Kidney capillary endothelial cell (primary cell): ENCODE measurements around the gene BCL10.

Source experiments
- DNase-seq: peaks from one replicate; pipeline ENCODE4 v3.0.0-alpha.2; 2018; ENCODE audit warnings: low spot score

BCL10 gene

DNA sequence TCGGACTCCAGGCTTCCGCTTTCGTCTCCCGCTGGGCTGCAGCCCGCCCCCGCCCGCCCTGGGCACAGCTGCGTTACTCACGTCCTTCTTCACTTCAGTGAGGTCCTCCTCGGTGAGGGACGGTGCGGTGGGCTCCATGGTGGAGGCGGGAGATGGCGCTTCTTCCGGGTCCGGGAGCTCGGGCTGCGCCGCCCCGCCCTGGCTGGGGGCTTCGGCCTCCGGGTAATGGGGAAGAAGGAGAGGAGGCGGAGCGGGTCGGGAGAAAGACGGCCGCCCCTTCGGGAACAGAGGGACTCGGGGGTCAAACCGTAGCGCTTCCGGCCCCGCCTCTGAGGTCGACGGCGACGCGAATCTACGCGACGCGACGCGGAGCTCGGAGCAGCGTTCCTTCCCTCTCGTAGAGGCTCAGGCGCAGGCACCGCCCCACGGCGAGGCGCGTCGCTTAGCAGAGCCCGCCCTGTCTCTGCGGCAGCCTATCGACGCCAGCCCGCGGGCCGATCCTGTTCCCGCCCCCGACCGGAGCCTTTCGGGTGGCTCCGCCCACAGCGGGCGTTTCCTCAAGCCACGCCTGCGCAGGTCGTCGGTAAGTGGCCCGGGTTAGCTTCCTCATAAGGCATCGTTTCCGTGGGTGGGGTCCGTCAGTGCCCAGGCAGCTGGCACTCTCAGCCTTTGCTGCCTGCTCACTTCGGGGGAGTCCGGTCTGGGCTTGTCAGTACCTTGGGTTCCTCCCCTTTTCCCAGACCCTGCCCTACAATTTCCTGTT is at the start of gene BCL10:
TSS of gene BCL10 (minus strand) at position 418 of the 763 bp plus-strand sequence. CDS start at position 138, 280 bp downstream.
- peak; percentile 96 for DNase-seq

DNA sequence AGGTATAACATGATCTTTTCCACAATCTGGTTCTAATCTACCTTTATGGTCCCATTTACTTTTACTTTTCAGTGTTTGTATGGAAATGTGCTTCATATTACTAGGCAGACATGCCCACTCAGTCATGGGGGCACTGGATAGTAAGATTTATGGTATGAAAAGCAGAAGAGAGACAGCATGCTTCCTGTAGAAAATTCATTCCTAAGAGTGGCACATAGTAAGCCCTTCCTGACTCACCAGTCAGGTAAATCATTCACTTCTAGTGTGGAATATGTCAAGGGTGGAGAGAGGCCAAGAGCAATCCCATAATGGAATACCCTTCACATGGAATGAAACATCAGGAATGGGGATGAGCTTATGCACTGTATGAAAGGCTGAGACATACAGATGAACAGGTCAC is 49.5 kb upstream of the BCL10 start:
- no peak for DNase-seq

DNA sequence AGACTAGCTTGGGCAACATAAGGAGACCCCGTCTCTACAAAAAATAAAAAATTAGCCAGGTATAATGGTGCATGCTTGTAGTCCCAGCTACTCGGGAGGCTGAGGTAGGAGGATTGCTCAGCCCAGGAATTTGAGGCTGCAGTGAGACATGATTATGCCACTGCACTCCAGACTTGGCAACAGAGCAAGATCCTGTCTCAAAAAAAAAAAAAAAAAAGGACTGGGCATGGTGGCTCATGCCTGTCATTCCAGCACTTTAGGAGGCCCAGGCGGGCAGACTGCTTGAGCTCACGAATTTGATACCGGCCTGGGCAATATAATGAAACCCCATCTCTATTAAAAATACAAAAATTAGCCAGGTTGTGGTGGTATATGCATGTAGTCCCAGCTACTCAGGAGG is 47.3 kb upstream of the BCL10 start:
- no peak for DNase-seq

DNA sequence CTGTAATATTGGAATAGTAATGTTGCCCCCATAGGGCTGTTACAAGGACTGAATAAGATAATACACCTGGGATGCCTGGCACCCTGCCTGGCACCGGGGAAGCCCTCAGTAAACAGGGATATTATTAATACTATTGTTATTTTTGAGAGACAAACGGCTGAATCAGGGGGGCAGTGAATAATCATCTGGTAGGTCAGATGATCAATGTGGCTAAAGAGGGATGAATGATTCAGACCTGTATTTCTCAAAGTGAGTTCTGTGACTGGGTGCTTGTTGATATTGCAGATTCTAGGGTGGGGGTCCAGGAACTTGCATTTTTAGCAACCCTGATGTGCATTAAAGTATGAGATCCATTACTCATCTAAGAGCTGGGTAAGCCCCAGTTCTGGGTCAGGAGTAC is 46.2 kb upstream of the BCL10 start:
- DNase-seq, result no peak

DNA sequence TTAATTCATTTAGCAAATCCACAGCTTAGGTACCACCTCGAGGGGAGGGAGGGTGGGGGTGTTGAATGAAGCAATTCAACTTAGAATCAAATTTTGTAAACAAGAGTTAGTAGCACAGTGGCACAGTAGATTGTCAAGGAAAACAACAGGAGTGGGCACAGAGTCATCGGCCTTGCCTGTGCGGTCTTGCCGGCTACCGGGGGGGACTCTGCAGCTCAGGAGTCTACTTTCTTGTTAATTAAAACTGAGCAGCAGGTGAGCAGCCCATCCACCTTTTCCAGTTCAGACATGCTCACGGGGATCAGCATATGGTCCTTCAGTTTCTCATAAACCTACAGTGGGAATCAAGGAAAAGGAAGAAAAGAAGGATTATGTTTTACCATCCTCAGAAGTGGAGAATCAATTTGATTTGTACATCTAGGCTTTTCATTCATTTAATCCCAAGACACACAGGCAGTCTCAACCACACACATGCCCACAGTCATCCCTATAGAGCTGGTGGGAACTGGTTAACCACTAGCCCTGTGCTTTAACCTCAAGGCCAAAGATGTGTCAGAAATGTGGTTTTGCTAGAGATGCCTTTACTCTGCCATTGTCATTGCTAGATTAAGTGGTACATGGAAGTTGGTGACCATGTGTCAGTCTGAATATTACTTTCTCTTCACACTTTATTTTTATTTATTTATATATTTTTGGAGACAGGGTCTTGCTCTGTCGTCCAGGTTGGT is 45.0 kb upstream of the BCL10 start:
- no peak for DNase-seq

DNA sequence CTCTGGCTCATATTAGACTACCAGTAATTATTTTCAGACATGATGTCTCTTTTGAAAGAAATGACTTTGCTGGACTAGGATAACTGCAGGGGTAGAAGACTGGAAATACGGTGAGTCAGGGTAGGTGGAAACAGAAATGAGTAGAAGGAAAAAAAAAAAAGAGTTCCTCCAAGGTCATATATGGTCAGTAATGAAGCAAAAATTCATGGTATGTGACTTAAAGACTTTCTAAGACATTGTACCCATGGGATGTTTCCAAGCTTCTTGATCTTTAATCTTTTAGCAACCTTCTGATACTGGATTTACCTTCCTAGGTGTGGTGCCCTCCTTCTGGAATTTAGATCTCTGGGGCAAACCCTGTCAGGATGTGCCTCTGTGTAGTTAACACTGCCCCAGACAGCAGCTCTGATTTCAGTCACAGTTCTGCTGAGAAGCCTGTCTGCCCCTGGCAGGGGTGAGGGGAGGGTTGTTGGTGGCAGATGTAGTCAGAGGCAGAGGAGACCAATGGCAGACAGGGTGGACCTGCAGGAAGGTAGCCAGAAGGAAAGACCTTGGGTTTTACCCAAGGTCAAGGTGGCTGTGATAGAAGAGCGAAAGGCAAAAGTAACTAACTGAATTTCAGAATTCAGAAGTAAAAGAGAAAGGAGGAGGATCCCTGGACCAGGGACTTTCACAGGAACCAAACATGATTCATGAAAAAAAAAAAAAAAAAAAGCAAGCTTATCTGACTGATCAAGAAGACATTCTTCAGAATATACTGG is 44.1 kb upstream of the BCL10 start:
- peak; percentile 66 for DNase-seq

DNA sequence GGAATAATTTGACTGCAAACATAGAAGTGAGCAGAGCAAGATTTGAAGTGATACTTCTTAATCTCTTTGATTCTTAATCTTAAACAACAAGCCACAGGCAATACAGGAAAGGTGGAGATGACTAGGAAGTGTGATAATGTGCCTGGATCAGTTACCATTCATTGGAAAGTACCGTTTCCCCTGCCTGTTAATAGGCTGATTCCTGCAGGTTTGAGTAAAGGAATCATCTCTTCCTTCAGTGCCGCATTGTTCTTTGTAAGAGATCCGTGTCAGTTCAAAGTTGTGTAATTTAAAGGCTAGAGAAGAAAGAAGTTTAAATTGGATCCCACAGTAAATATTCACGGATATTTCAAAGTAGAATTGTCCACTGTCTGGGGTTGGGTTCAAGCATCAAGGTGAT is 43.5 kb upstream of the BCL10 start:
- DNase-seq, result no peak

DNA sequence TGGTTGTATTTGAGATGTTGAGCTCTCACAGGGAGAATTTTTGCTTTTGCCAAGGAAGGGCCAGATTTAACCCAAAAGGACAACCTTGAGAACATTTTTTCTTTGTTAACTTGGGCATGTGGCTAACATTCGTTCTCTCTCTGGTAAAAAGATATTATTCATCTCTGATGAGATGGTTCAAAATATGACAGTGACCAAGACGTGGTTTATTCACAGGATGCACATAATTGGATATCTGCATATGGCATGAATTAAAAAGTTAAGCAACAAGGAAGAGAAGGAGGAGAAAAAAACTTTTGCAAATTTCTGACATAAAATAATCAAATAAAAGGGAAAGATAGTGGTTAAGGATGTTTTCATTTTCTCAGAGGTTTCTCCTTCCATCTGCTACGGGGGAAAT is 43.1 kb upstream of the BCL10 start:
- DNase-seq, result no peak

DNA sequence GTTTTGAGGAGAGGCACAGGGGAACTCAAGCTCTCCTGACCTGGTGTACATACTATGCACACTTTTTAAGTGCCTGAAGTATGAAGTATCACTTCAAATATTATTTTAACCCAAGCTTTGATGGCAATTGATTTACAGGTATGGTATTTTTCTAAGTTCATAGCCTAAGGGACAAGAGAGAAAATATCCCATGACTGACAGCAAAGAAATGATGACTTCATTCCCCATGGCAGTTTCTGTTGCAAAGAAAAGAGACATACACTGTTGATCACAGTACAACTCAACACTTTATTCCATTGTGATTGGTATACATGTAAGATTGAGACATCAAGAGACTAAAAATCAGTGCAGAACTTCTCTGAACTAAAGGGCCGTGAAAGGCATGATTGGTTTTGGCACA is 41.8 kb upstream of the BCL10 start:
- no peak for DNase-seq

DNA sequence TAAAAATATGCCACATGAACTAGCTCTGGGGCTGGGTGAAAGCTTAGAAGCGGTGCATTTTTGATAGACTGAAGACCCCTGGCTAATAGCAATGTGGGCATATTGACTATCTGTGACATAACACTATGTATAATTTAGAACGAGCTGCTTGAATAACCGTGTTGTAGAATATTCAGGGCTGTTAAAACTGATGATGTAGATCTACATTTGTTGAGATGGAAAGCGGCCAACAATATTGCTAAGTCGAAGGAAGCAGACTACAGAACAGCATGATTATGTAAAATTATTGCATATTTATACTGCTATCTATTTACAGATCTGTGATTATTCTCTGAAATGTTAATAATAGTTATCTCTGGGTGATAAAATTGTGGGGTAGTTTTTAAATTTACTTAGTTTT is 41.1 kb upstream of the BCL10 start:
- DNase-seq, result no peak

DNA sequence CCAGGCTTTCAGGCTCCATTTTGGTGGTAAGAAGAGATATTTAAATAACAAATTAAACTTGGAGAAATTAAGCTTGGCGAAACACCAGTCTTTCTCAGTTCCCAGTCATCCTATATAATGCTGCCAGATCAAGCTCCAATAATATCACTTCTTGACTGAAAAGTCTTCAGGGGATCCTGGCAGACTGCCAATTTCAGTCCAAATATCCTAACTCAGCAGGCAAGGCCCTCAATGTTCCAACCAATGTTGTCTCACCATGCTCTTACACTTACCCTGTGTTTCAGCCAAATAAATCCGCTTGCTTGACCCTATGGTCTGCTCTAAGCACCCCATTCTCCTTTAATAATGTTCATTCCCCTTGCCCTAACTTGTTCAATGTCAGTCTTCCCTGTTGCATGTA is 39.9 kb upstream of the BCL10 start:
- no peak for DNase-seq

DNA sequence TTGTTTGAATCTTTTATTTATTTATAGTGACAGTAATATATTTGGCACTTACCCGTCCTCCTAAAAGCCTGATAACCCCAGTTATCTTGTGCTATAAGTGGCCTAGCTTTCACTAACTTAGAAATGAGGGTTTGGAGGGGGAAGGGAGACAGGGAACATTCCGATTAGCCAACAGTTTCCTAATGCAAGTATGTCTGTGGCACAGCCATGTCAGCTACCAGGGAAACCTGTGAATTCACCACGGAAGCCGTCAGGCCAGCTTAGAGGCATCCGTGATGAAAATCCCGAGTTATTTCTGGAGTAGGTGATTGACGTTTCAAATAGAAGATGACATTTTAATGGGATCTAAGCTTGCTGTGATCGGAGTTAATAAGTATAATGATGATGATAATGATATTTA is 39.4 kb upstream of the BCL10 start:
- no peak for DNase-seq

DNA sequence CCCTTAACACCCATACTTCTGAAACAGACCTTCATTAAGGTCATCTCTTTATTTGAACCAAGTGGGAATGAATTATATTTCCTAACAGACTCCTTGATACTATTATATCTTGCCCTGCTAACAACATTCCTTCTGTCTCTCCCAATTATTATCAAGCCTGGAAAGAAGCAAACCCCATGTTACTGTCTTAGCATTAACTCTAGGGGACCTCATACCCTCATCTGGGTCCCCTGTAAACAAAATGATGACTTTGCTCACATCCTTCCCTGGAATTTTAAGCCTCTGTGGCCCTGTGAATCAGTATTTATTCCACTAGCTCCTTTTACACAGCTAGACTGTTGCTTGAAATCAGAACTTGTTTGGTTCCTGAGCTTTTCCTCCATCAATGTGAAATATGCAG is 38.3 kb upstream of the BCL10 start:
- DNase-seq, result no peak

DNA sequence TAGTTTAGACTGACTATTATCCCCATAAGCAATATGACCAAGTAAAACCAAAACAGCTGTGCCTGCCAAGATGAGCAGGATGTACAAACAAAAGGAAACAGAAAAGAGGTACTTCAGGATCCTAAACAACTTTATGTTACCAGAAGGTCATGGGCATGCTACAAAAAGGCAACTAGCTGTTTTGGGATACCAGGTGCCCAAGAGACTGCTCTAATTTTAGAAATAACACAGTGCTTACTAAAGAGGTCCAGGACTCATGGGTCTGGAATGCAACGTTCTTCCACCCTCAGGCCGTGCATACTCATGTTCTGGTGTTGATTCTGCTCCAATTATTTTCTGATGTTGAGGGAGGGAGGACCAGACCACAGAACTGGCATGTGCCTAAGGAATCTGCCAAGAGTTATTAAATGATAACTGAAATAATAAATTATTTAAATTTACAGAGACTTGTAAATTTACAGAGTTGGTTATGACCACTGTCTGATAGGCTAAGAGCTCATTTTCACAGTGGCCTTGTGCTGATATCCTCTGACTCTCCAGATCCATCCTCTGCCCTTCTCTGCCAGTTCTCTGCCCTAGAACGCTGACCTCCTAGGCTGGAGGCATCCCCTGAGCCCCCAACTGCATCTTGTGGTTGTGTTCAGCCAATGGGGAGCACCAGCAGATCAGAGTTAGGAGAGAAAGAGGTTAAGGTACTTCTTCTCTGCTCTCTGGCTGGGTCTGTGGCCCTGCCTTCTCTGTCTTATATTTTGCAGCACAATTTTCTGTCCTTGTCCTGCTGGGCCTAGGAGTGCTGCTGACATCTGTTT is 37.7 kb upstream of the BCL10 start:
- peak; percentile 88 for DNase-seq

DNA sequence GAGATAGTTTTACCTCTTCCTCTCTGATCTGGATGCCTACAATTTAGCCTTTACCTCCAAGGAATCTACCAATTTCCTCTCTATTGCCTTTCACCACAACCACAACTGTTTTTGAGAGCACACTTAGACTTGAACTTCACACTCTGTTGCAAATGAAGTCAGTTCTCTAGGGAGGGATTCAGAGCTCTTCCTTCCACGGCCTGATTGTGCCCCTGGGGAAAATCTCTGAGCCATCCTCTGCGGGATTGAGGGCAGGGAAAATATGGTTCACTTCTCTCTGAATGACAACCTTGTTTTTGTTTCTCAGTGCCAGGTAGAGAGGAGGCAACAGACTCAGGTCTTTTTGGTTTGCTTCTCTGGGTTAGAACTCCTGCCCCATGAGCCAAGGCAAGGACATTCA is 35.4 kb upstream of the BCL10 start:
- no peak for DNase-seq

DNA sequence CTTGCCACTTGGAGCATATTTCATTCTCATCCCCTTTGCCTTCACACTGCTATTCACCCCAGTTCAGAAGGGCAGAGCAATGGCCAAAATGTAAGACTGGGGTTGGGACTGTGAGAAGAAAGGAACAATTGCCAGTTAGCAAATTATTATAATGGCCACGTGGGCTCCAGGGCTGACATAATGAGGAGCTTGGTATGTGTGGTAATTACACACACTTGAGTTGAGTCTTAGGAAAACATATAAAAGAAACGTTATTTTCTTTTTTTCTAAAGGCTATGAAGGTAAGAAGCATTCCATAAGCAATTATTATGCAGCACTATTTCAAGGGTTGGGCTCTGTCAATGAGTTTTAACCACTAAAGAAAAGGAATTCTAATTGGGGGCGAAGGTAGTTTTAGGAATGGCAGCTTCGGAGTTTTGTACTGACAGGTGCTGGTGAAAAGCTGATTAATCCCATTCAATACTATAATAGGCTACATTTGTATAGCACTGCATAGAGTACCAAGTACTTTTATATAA is 32.5 kb upstream of the BCL10 start:
- DNase-seq, result no peak

DNA sequence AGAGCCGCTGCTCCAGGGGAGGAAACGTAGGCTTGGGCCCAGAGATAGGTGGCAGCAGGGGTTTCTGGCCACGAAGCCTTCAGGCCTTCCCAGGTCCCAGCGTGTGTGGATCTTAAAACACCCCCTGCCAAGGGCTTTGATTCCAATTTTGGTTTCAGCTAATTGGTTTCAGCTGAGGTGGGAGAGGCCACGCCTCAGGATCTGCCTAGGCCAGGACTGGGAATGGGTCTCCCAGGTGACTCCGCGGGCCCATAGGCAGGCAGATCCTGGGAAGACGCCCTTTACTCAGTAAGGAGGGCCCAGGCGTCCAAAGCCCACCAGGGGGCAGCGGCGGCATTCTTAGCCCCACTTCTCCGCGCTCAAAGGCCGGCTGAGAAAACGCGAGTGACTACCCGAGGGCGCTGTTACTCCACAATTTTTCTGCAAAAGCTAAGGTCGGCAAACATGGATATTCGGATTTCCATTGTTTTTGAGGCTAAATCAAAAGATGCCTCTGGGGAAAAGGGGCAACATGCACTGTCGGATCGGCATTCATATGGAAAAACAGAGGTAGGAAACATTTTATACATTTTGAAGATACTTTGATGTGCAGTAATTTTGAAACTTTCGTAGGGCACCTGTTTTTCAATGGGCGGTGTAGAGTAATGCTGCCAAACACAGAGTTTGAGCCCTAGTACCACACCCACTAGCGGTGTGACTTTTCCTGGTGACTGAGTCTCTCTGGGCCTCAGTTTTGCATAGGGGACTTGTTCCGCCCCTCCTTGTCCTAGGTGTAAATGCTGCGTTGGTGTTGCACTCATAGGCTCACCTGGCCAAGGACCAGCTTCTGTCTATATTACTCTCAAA is 31.8 kb upstream of the BCL10 start:
- DNase-seq, result peak; percentile 91

DNA sequence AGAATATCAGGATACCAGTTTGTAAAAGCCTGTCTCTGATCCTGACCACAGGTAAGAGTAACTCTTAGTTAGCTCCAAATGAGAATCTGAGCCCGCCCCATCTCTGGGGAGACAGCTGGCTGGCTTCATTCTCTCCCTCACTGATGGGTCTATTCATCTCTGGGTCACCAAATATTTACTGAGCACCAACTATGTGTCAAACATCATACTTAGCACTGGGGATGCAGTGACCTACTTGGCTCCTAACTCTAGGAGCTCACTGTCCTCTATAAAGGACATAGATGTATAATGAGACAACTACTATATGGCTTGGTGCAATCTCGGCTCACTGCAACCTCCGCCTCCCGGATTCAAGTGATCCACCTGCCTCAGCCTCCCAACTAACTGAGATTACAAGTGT is 29.8 kb upstream of the BCL10 start:
- DNase-seq, result no peak

DNA sequence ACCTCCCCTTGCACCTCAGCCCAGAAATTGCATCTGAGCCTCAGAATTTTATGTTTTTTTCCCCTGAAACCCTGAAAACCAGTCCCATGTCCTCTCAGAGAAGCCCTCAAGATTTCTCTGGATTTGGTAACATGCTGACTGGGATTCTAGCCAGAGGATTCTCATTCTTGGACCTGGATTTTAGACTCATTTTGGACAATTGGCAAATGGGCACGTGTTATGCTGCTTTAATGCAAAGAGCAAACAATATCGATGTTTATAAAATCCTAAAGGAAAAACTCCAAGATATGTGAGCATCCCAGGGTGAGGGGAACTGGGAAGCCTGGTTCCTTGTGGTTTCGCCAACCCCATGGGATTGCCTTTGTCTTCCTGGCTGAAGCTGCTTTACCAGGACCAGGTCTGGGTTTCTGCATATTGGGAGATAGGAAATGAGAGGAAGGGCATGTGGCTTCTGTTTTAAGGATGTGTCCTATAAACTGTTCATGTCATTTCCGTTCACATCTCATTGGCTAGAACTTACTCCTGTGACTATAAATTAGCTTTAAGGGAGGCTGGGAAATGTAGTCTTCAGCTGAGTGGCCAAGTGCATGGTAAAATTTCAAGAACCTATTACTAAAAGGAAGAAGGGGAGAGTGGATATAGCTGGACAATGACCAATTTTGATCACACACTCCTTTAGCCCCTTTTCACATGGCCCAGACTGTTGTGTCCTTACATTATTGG is 27.2 kb upstream of the BCL10 start:
- no peak for DNase-seq

DNA sequence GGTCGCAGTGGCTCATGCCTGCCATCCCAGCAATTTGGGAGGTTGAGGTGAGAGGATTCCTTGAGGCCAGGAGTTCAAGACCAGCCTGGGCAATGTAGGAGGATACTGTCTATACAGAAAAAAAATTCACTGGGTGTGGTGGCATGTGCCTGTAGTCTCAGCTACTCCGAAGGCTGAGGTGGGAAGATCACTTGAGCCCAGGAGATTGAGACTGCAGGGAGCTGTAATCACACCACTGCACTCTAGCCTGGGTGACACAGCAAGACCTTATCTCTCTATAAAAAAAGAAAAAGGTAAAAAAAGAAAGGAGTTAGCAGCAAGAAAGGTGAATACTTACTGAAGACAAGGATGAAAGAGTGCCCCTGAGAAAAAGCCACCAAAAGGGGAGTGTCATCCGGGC is 23.7 kb upstream of the BCL10 start:
- no peak for DNase-seq
